ENCODE results near the gene PIP5KL1. TPM values are rescaled to one million over a fixed set of nuclear protein-coding genes. Genes with fewer than 3 reads are reported as not detected.
A peak's percentile ranks its signal among the peaks of the same experiment; 100 is the strongest.

Gene PIP5KL1
- total RNA-seq, 1 donor from 2014 or later = 2.6 TPM

DNA sequence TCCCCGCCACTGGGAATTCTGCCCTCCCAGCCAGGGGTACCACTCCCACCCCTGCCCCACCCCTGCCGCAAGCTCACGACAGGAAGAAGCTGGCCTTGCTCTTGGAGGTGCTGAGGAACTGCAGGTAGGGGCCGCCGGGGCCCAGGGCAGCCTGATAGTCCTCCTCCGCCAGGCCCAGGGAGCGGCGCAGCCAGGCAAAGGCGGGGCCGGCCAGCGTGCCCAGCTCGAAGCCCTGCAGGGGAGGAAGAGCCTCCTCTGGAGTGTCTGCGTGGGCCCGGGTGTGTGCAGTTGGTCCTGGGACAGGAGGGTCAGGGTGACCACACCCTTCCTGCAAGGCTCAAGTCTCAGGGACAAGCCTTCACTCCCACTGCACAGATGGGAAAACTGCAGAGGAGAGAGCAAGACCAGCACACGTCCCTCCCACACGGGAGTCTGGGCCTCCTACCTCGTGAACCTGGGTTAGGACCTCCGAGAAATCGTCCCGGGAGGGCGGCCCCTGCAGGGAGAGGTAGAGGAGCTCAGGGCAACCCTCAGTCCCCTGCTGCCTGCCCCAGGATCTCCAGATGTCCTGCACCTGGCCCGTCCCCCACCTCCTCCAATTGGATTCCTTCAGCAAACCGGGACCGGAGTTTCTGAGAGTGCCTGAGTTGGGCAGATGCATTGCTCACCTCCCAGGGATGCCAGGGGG is 2.4 kb downstream of the PIP5KL1 start:
- H3K36me3 Mint-ChIP-seq (ENCODE audit: unreplicated experiment) = no peaks in the 10 kb centered on the region
- no peak for DNase-seq (ENCODE audit: extremely low spot score, unreplicated experiment)
- H3K27me3 Mint-ChIP-seq (ENCODE audit: unreplicated experiment) = no peaks in the 10 kb centered on the region
- H3K9me3 Mint-ChIP-seq (ENCODE audit: unreplicated experiment) = no peaks in the 10 kb centered on the region
- H3K4me1 Mint-ChIP-seq (ENCODE audit: unreplicated experiment) = peaks cover 32% of the 10 kb centered on the region
- TF ChIP-seq, protein P1, sequence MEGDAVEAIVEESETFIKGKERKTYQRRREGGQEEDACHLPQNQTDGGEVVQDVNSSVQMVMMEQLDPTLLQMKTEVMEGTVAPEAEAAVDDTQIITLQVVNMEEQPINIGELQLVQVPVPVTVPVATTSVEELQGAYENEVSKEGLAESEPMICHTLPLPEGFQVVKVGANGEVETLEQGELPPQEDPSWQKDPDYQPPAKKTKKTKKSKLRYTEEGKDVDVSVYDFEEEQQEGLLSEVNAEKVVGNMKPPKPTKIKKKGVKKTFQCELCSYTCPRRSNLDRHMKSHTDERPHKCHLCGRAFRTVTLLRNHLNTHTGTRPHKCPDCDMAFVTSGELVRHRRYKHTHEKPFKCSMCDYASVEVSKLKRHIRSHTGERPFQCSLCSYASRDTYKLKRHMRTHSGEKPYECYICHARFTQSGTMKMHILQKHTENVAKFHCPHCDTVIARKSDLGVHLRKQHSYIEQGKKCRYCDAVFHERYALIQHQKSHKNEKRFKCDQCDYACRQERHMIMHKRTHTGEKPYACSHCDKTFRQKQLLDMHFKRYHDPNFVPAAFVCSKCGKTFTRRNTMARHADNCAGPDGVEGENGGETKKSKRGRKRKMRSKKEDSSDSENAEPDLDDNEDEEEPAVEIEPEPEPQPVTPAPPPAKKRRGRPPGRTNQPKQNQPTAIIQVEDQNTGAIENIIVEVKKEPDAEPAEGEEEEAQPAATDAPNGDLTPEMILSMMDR (IDR thresholded peaks at IDR 0.05) = no peak
- H3K27ac Mint-ChIP-seq (ENCODE audit: unreplicated experiment) = no peak overlapping the region
- H3K4me3 Mint-ChIP-seq (ENCODE audit: unreplicated experiment) = no peak overlapping the region

GRCh38 chr9:127927201-127927987 is 3.2 kb downstream of the PIP5KL1 start:
- peak overlapping the region; percentile 54 for H3K4me3 Mint-ChIP-seq (ENCODE audit: unreplicated experiment)
- no peaks in the 10 kb centered on the region for H3K36me3 Mint-ChIP-seq (ENCODE audit: unreplicated experiment)
- no peak for DNase-seq (ENCODE audit: extremely low spot score, unreplicated experiment)
- H3K27me3 Mint-ChIP-seq (ENCODE audit: unreplicated experiment) = no peaks in the 10 kb centered on the region
- H3K27ac Mint-ChIP-seq (ENCODE audit: unreplicated experiment) = no peak overlapping the region
- TF ChIP-seq, protein P1 (IDR thresholded peaks at IDR 0.05) = no peak
- H3K9me3 Mint-ChIP-seq (ENCODE audit: unreplicated experiment) = no peaks in the 10 kb centered on the region
- H3K4me1 Mint-ChIP-seq (ENCODE audit: unreplicated experiment) = peaks cover 30% of the 10 kb centered on the region

GRCh38 chr9:127926906-127927200 is 3.7 kb downstream of the PIP5KL1 start:
- no peak for DNase-seq (ENCODE audit: extremely low spot score, unreplicated experiment)
- Mint-ChIP-seq H3K4me3 (ENCODE audit: unreplicated experiment) (no peak overlapping the region), H3K4me1 (ENCODE audit: unreplicated experiment) (peaks cover 29% of the 10 kb centered on the region)

GRCh38 chr9:127925959-127926905 is 4.3 kb downstream of the PIP5KL1 start:
- peaks cover 28% of the 10 kb centered on the region for H3K4me1 Mint-ChIP-seq (ENCODE audit: unreplicated experiment)
- H3K27ac Mint-ChIP-seq (ENCODE audit: unreplicated experiment) = no peak overlapping the region
- no peaks in the 10 kb centered on the region for H3K36me3 Mint-ChIP-seq (ENCODE audit: unreplicated experiment)
- H3K4me3 Mint-ChIP-seq (ENCODE audit: unreplicated experiment) = no peak overlapping the region
- no peak for DNase-seq (ENCODE audit: extremely low spot score, unreplicated experiment)
- TF ChIP-seq, protein P1 (IDR thresholded peaks at IDR 0.05) = no peak
- H3K27me3 Mint-ChIP-seq (ENCODE audit: unreplicated experiment) = no peaks in the 10 kb centered on the region
- no peaks in the 10 kb centered on the region for H3K9me3 Mint-ChIP-seq (ENCODE audit: unreplicated experiment)

More at GRCh38 chr9:127926906-127927200, 3.7 kb downstream of the PIP5KL1 start:
- H3K9me3 Mint-ChIP-seq (ENCODE audit: unreplicated experiment) = no peaks in the 10 kb centered on the region
- no peaks in the 10 kb centered on the region for H3K27me3 Mint-ChIP-seq (ENCODE audit: unreplicated experiment)
- no peak overlapping the region for H3K27ac Mint-ChIP-seq (ENCODE audit: unreplicated experiment)
- TF ChIP-seq, protein P1 (IDR thresholded peaks at IDR 0.05) = no peak
- no peaks in the 10 kb centered on the region for H3K36me3 Mint-ChIP-seq (ENCODE audit: unreplicated experiment)
